Cardiac fibroblast (primary cell): ENCODE measurements around the gene VMAC.

Experiments used
- DNase-seq, 2 donors: peaks; one replicate each; pipeline versions ENCODE4 v3.0.0 to v3.0.0-alpha.2; 2010; ENCODE audit warnings: low read depth in 2 of 2
- H3K4me3 ChIP-seq, 2 donors: replicated peaks in 1 of 2; 1 replicate in 1 of 2; 2 replicates in 1 of 2; pipeline ENCODE4 v1.5.1; 2011; ENCODE audit warnings: low read depth in 2 of 2, low read length in 2 of 2, mild to moderate bottlenecking in 2 of 2, moderate library complexity in 1 of 2
- CTCF ChIP-seq: IDR thresholded peaks from one replicate; pipeline ENCODE4 v1.5.1; 2011; ENCODE audit warnings: low read depth, mild to moderate bottlenecking, low read length, inconsistent platforms

Gene VMAC

GRCh38 chr19:5894704-5895349 is 9.8 kb upstream of the VMAC start:
- no peak overlapping the region for H3K4me3 ChIP-seq
- TF ChIP-seq CTCF = no peak

DNA sequence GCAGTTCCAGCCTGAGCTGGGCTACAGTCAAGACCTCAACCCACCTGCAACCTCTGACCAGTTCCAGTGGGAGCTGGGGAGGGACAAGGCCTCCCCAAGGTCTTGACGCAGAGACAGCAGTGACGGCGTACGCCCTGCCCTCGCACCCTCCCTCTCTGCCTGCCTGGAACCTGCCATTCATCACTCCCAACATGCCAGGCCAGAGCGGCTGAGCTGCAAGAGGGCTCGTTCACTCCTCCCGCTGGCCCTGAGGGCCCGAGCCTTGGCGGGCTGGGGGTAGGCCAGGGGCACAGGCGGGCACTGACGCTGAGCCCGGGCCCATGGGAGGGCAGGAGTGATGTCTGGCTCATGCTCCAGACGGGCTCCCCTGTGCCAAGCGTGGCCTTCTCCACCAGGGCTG is 9.3 kb upstream of the VMAC start:
- no peak for TF ChIP-seq CTCF
- no peak for DNase-seq
- H3K4me3 ChIP-seq = no peak overlapping the region

More at GRCh38 chr19:5894704-5895349, 9.8 kb upstream of the VMAC start:
- no peak for DNase-seq

GRCh38 chr19:5895890-5896289 is 8.8 kb upstream of the VMAC start:
- no peak for DNase-seq
- no peak for TF ChIP-seq CTCF
- H3K4me3 ChIP-seq = no peak overlapping the region

- no peak for TF ChIP-seq CTCF
- no peak for DNase-seq
- H3K4me3 ChIP-seq = no peak overlapping the region
These were observed 8.2 kb upstream of the VMAC start for GRCh38 chr19:5896365-5897076.

DNA sequence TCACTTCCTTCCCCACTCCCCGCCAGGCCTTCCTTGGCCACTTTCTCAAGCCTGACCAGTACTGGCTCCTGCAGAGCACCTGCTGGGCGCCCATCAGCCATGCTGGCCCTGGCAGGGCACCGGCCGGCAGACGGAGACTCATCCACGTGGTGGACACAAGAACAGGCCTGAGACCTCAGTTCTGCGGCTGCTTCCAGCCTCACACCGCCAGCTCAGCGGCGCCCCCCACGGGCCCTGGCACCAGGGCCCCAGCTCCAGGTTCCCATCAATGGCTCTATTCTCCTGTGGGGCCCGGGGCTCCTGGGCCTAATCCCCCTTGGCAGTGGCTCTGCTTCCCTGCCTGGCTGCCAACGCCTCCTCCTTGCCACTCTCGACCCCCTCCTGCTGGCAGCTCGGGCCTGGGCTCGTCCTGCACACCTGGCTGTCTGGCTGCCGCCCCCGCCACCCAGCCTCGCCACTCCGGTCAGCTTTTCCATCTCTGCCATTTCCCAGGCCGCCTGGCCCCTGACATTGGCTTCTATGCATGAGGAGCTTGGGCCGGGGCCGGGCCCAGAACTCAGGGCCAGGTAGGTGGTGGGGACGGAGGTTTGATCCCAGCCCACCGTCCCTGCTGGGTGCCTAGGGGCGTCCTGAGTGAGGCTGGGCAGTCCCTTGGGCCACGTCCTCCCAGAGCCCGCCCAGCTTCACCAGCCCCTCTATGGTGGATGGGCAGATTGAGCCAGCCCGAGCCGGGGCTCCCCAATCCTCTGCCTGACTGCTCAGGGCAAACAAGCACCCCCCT is 7.3 kb upstream of the VMAC start:
- DNase-seq = no peak
- no peak for TF ChIP-seq CTCF
- no peak overlapping the region for H3K4me3 ChIP-seq

DNA sequence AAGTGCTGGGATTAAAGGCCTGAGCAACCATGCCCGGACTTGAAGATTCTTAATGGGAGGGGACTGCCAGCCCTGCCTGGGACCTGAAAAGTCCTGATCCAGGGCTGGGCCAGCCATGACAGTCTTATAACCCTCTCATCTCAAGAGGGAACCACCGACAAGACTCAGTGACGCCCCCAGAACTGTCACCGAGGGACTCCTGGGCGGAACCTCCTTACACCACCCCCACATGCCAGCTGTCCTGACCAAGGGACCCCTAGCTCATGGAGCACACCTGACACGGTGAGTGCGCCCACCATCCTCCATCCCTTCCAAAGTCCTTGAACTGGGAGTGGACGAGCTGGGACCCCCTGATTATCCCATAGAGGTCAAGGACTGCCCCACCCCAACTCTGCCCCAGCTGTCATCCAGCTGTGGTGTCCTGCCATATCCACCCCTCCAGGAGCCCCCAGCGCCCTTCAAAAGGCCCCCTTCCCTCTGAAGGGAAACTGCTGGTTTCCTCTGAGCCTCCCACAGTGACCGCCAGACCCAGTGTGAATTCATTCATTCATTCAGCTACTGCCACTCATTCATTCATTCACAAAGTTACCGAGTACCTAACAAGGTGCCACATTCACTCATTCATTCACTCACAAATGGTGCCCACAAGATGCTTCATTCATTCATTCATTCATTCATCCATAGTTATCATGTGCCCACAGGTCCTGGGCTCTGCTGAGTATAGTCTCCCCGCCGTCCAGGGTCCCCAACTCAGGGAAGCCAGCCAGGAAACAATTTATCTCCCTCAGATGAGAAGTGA is 4.7 kb upstream of the VMAC start:
- TF ChIP-seq CTCF = no peak
- no peak overlapping the region for H3K4me3 ChIP-seq
- DNase-seq = no peak
